Liver (tissue), 9 donors: Measurements from ENCODE around the gene IGFBP1. TPM values are rescaled to one million over a fixed set of nuclear protein-coding genes. Genes with fewer than 3 reads are reported as not detected.

Experiments used
- DNase-seq: peaks from one replicate; pipeline ENCODE4 v3.0.0-alpha.2; 2017; ENCODE audit warnings: low spot score
- H3K27ac ChIP-seq, 2 donors: one replicate each; pipeline ENCODE4 v1.7.0; 2013; ENCODE audit warnings: inconsistent platforms in 2 of 2, low read length in 2 of 2, control low read depth in 1 of 2, low read depth in 1 of 2, mild to moderate bottlenecking in 1 of 2
- H3K27me3 ChIP-seq, 4 donors: one replicate each; pipeline versions ENCODE4 v1.6.1 to v1.7.0; 2013; ENCODE audit warnings: low read length in 3 of 4, inconsistent platforms in 1 of 4, mild to moderate bottlenecking in 1 of 4, moderate library complexity in 1 of 4; ENCODE audit not compliant: control insufficient read depth in 4 of 4, insufficient read depth in 4 of 4
- H3K36me3 ChIP-seq, 4 donors: one replicate each; pipeline versions ENCODE4 v1.6.1 to v1.7.0; 2013; ENCODE audit warnings: low read length in 3 of 4, mild to moderate bottlenecking in 3 of 4, low read depth in 1 of 4, moderate library complexity in 1 of 4; ENCODE audit not compliant: control insufficient read depth in 4 of 4, insufficient read depth in 3 of 4
- H3K4me1 ChIP-seq, 4 donors: one replicate each; pipeline versions ENCODE4 v1.6.1 to v1.7.0; 2013; ENCODE audit warnings: low read length in 3 of 4, mild to moderate bottlenecking in 3 of 4, moderate library complexity in 1 of 4; ENCODE audit not compliant: control insufficient read depth in 4 of 4, insufficient read depth in 4 of 4
- H3K4me3 ChIP-seq, 3 donors: one replicate each; pipeline versions ENCODE4 v1.6.1 to v1.7.0; 2013; ENCODE audit warnings: low read length in 3 of 3, control low read depth in 1 of 3, low read depth in 1 of 3, mild to moderate bottlenecking in 1 of 3
- H3K9ac ChIP-seq, 2 donors: one replicate each; pipeline ENCODE4 v1.7.0; 2013; ENCODE audit warnings: low read length in 2 of 2, mild to moderate bottlenecking in 2 of 2, moderate library complexity in 2 of 2, control low read depth in 1 of 2, low read depth in 1 of 2
- H3K9me3 ChIP-seq, 4 donors: one replicate each; pipeline versions ENCODE4 v1.6.1 to v1.7.0; 2013; ENCODE audit warnings: low read length in 3 of 4; ENCODE audit not compliant: control insufficient read depth in 4 of 4
- ATF3 ChIP-seq: IDR thresholded peaks from 2 replicates; pipeline ENCODE4 v1.6.1; 2016; ENCODE audit warnings: antibody characterized with exemption
- HNF4G ChIP-seq: IDR thresholded peaks from 2 replicates; pipeline ENCODE4 v1.6.1; 2016; ENCODE audit warnings: antibody characterized with exemption
- JUND ChIP-seq, 2 donors: IDR thresholded peaks; 2 replicates each; pipeline ENCODE4 v1.6.1; 2016; ENCODE audit warnings: antibody characterized with exemption in 2 of 2
- REST ChIP-seq: IDR thresholded peaks from 2 replicates; pipeline ENCODE4 v1.6.1; 2016; ENCODE audit warnings: antibody characterized with exemption, mild to moderate bottlenecking
- SP1 ChIP-seq: IDR thresholded peaks from 2 replicates; pipeline ENCODE4 v1.6.1; 2018; ENCODE audit warnings: antibody characterized with exemption, mild to moderate bottlenecking
- TAF1 ChIP-seq: conservative IDR thresholded peaks from 2 replicates; pipeline ENCODE4 v1.6.1; 2016; ENCODE audit warnings: antibody characterized with exemption, mild to moderate bottlenecking
- YY1 ChIP-seq: IDR thresholded peaks from 2 replicates; pipeline ENCODE4 v1.6.1; 2016; ENCODE audit warnings: antibody characterized with exemption, mild to moderate bottlenecking
- WGBS: extraction: QIAGEN DNeasy Blood & Tissue Kit; methylation state at CpG from one replicate; pipeline ENCODE4 v1.1.7; 2013; 5-methylcytosine and 5-hydroxymethylcytosine counted together
- polyA plus RNA-seq, 2 donors: library from polyadenylated mRNA; stranded (reverse) in 1 of 2; unstranded in 1 of 2; fragments of 200-250 nt in 1 of 2; fragments of >200 nt in 1 of 2; fragmentation: Nextera tagmentation in 1 of 2; extraction: Ambion mirVana in 1 of 2; gene quantifications; one replicate each; pipeline versions ENCODE4 v1.2.1 to v1.2.3, GENCODE V29; 2013 to 2015
- total RNA-seq, 2 donors: library from RNA; depleted of rRNA; stranded (reverse); fragments of >200 nt; gene quantifications; one replicate each; pipeline ENCODE4 v1.2.3, GENCODE V29; 2014
- TF ChIP-seq, protein P1 (sequence below): fragments of 150-350 bp; IDR thresholded peaks from 2 replicates; pipeline ENCODE4 v1.5.1; 2017; ENCODE audit warnings: improper control_type of control experiment, low read depth, low read length; ENCODE audit not compliant: missing input control
- donor health status: healthy.
- donor health status: healthy.
- donor health status: healthy.
- donor health status: healthy.
- donor health status: healthy.

The IGFBP1 gene
- total and polyA plus RNA-seq, 4 donors = 3.5 to 234 (median 63.6) TPM

DNA sequence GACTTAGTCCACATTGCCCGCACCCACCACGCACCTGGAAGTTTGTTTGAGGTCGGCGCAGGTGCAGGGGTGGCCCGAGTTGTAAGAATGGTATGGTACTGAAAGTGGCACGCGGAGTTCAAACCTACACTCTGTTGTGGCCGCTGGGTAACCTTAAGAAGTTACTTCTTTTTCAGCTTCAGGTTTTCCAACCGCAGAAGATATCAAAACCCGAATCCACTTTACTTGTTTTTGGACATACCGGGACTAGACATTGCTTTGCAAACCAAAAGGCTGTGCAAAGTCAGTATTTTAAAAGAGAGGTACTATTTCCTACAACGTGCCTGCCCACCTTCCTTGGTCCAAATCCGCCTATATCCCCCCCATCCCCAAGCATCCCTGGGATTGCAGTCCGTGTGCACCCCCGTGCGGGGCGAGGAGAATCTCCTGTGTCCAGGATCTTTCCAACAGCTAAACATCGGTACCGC lies 31.7 kb downstream of the IGFBP1 start (continued):
- TF ChIP-seq ATF3 (no peak), JUND (IDR thresholded peaks at IDR 0.05) (no peak), SP1 (no peak), YY1 (no peak)
- TF ChIP-seq, protein P1, sequence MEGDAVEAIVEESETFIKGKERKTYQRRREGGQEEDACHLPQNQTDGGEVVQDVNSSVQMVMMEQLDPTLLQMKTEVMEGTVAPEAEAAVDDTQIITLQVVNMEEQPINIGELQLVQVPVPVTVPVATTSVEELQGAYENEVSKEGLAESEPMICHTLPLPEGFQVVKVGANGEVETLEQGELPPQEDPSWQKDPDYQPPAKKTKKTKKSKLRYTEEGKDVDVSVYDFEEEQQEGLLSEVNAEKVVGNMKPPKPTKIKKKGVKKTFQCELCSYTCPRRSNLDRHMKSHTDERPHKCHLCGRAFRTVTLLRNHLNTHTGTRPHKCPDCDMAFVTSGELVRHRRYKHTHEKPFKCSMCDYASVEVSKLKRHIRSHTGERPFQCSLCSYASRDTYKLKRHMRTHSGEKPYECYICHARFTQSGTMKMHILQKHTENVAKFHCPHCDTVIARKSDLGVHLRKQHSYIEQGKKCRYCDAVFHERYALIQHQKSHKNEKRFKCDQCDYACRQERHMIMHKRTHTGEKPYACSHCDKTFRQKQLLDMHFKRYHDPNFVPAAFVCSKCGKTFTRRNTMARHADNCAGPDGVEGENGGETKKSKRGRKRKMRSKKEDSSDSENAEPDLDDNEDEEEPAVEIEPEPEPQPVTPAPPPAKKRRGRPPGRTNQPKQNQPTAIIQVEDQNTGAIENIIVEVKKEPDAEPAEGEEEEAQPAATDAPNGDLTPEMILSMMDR = no peak

- Histone ChIP-seq H3K27me3 (peaks cover 0 to 11% (median 1%) of the 10 kb centered on the region in 4 donors), H3K9ac (peak within 1 kb of the TSS in 1 of 2 donors; percentile 65), H3K27ac (peak within 1 kb of the TSS; percentile 46 to 68), H3K4me3 (peak within 1 kb of the TSS; percentile 42 to 61 (median 52)), H3K4me1 (peaks cover 4 to 38% (median 28%) of the 10 kb centered on the region in 4 donors), H3K9me3 (no peaks in the 10 kb centered on the region), H3K36me3 (peaks cover 0 to 4% (median 0%) of the 10 kb centered on the region in 4 donors)
- DNase-seq = no peak
- WGBS = 2% methylated on average over 111 of the region's 111 CpGs
- TF ChIP-seq HNF4G (no peak), TAF1 (no peak)
Observed at GRCh38 chr7:45920502-45921380, 32.5 kb downstream of the IGFBP1 start, which contains the start of gene IGFBP3. Gene IGFBP3, minus strand, starts transcription at chr7:45921272. Its CDS starts 132 bp downstream, at chr7:45921140.

- Histone ChIP-seq H3K4me1 (peaks cover 4 to 38% (median 28%) of the 10 kb centered on the region in 4 donors), H3K4me3 (peak overlapping the region in 2 of 3 donors; percentile 28 to 61), H3K9ac (peak overlapping the region in 1 of 2 donors; percentile 64), H3K27ac (peak overlapping the region; percentile 46 to 55), H3K9me3 (no peaks in the 10 kb centered on the region), H3K27me3 (peaks cover 0 to 11% (median 1%) of the 10 kb centered on the region in 4 donors), H3K36me3 (no peaks in the 10 kb centered on the region)
- TF ChIP-seq ATF3 (no peak), JUND (IDR thresholded peaks at IDR 0.05) (no peak), TAF1 (no peak), REST (no peak)
- WGBS = 3% methylated on average over 31 of the region's 31 CpGs
- DNase-seq = no peak
Observed at GRCh38 chr7:45921381-45921698, 33.1 kb downstream of the IGFBP1 start.
